ENCODE data around the gene DNASE1L3.

DNA sequence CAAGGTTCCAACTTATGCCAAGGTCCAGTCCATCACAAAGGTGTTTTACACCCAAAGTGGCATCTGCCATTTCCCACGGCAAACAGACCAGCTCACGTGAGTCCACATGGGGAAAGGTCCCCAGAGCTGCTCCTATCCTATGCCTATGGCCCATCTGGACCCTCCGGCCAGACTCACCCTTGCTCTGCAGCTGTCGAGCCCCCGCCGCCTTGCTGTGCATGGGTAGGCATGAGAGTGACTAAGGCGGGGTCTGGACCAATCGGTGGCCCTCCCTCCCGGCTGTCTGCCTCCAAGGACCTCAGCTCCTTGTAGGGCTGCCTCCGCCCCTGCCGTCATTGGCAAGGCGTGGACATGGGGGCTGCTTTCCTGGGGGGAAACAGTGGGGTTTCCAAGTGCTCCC, 26.9 kb downstream of the DNASE1L3 start:
- TF ChIP-seq POLR2AphosphoS5 (IDR thresholded peaks at IDR 0.05; ENCODE audit: borderline replicate concordance, low read depth, low read length) (no peak), EZH2 (IDR thresholded peaks at IDR 0.05) (no peak), FOXP2 (optimal IDR thresholded peaks at IDR 0.05; ENCODE audit: control extremely low read depth, extremely low read length, insufficient read depth) (no peak)
